Measurements from ENCODE around the gene POLR3E. TPM values are rescaled to one million over a fixed set of nuclear protein-coding genes. Genes with fewer than 3 reads are reported as not detected.

Gene POLR3E
- total and polyA plus RNA-seq, 2 experiments from 2014 or later, result 23.5 to 62.5 TPM

DNA sequence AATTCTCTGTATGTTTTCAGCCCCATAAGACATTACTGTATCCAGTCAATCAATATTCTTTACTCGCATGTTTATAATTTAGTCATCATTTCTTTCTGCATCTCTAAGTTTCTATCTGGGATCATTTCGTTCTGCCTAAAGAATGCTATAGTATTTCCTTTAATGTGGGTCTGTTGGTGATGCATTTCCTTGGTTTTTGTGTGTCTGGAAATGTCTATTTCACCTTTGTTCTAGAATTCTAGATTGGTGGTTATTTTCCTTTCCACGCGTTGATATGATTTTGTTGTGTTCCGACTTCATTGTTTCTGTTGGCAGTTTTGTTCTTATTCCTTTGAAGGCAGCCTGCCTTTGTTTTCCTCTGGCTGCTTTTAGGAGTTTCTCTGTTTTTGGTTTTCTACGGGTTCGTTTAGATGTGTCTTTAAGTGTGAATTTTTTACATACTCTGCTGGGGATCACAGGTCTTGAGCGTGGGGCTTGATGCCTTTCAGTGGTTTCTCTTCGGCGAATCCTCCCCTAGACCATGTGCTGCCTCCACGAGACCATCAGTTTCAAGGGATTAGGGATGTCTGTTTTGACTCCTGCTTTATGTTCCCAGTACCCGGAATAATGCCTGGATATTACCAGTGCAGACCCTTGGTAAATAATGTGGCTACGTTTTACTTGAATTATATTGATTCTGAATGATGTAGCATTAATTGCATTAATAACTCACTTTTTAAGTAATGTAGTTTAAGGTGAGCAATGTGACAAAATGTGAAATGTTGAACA lies 23.5 kb downstream of the POLR3E start:
- no peak for DNase-seq (ENCODE audit: low spot score)

DNA sequence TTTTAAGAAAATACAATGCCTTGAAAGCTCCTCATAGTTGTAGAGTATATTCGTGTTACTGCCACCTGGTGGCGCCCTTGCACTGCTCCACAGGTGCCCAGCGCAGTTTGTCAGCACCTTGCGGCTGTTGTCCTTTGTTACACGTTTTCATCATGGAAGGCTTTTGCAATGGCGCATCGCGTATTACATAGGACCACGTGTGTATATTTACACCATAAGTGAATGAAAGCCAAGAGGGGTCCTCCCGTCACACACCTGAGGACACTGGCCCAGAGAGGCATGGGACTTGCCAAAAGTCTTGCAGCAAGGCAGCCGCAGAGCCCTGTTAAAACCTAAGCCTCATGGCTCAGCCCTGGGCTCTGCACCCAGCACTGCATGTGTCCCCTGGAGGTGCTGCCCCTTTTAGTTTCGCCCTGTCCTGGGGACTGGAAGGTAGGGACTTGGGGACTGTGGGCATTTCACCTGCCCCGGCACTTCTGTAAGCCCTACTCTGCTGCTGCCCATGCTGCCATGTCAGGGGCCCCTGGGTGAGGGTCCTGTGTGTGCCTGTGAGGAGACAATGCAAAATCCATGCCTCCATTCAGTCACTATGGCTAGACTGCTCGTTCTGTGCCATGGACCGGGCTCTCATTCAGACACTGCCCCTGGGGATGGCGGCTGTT lies 24.3 kb downstream of the POLR3E start:
- no peaks in the 10 kb centered on the region for H3K27me3 ChIP-seq
- H3K27ac ChIP-seq, result no peak overlapping the region
- H3K9me2 ChIP-seq (replicated peaks; ENCODE audit: insufficient read depth), result no peaks in the 10 kb centered on the region
- H3K79me2 ChIP-seq, result peaks cover 4% of the 10 kb centered on the region
- H3K36me3 ChIP-seq (replicated peaks; ENCODE audit: insufficient read depth, low read depth), result no peaks in the 10 kb centered on the region
- TF ChIP-seq, protein P1, sequence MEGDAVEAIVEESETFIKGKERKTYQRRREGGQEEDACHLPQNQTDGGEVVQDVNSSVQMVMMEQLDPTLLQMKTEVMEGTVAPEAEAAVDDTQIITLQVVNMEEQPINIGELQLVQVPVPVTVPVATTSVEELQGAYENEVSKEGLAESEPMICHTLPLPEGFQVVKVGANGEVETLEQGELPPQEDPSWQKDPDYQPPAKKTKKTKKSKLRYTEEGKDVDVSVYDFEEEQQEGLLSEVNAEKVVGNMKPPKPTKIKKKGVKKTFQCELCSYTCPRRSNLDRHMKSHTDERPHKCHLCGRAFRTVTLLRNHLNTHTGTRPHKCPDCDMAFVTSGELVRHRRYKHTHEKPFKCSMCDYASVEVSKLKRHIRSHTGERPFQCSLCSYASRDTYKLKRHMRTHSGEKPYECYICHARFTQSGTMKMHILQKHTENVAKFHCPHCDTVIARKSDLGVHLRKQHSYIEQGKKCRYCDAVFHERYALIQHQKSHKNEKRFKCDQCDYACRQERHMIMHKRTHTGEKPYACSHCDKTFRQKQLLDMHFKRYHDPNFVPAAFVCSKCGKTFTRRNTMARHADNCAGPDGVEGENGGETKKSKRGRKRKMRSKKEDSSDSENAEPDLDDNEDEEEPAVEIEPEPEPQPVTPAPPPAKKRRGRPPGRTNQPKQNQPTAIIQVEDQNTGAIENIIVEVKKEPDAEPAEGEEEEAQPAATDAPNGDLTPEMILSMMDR (IDR thresholded peaks at IDR 0.05; ENCODE audit: poor library complexity), result peak; percentile 89
- no peak for TF ChIP-seq EZH2phosphoT487 (IDR thresholded peaks at IDR 0.05; ENCODE audit: low read depth, severe bottlenecking, unreplicated experiment)
- no peak overlapping the region for H3K4me3 ChIP-seq
- H3K4me1 ChIP-seq (ENCODE audit: insufficient read depth), result no peaks in the 10 kb centered on the region
- DNase-seq (ENCODE audit: low spot score), result peak; percentile 88
- H3K4me2 ChIP-seq, result no peak overlapping the region
- H3K9me3 ChIP-seq (ENCODE audit: low read depth), result no peaks in the 10 kb centered on the region
- WGBS (ENCODE audit: low lambda C conversion rate, missing lambda C conversion rate), result 56% methylated on average over 16 of the region's 16 CpGs
- H2AFZ ChIP-seq, result no peak overlapping the region
- H4K20me1 ChIP-seq (ENCODE audit: insufficient read depth, poor library complexity, severe bottlenecking), result peaks cover 3% of the 10 kb centered on the region

More for the DNA sequence above, 23.5 kb downstream of the POLR3E start:
- Histone ChIP-seq H3K9me2 (replicated peaks; ENCODE audit: insufficient read depth) (no peaks in the 10 kb centered on the region), H3K4me2 (no peak overlapping the region), H3K9me3 (ENCODE audit: low read depth) (no peaks in the 10 kb centered on the region), H4K20me1 (ENCODE audit: insufficient read depth, poor library complexity, severe bottlenecking) (peaks cover 3% of the 10 kb centered on the region), H3K27me3 (no peaks in the 10 kb centered on the region), H3K4me3 (no peak overlapping the region), H2AFZ (no peak overlapping the region), H3K79me2 (peaks cover 4% of the 10 kb centered on the region), H3K4me1 (ENCODE audit: insufficient read depth) (no peaks in the 10 kb centered on the region), H3K36me3 (replicated peaks; ENCODE audit: insufficient read depth, low read depth) (no peaks in the 10 kb centered on the region), H3K27ac (no peak overlapping the region)
- 71% methylated on average over 13 of the region's 13 CpGs for WGBS (ENCODE audit: low lambda C conversion rate, missing lambda C conversion rate)
- no peak for TF ChIP-seq EZH2phosphoT487 (IDR thresholded peaks at IDR 0.05; ENCODE audit: low read depth, severe bottlenecking, unreplicated experiment)
- no peak for TF ChIP-seq EZH2 (IDR thresholded peaks at IDR 0.05; ENCODE audit: borderline replicate concordance)
- TF ChIP-seq, protein P1 (IDR thresholded peaks at IDR 0.05; ENCODE audit: poor library complexity), result no peak

- WGBS (ENCODE audit: low lambda C conversion rate, missing lambda C conversion rate), result 98% methylated on average over 11 of the region's 11 CpGs
- Histone ChIP-seq H3K9me2 (replicated peaks; ENCODE audit: insufficient read depth) (no peaks in the 10 kb centered on the region), H3K27ac (no peak overlapping the region), H3K4me3 (no peak overlapping the region), H3K27me3 (no peaks in the 10 kb centered on the region), H3K9me3 (ENCODE audit: low read depth) (no peaks in the 10 kb centered on the region), H3K79me2 (peaks cover 4% of the 10 kb centered on the region), H4K20me1 (ENCODE audit: insufficient read depth, poor library complexity, severe bottlenecking) (peaks cover 3% of the 10 kb centered on the region), H3K36me3 (replicated peaks; ENCODE audit: insufficient read depth, low read depth) (no peaks in the 10 kb centered on the region), H2AFZ (no peak overlapping the region), H3K4me1 (ENCODE audit: insufficient read depth) (no peaks in the 10 kb centered on the region), H3K4me2 (no peak overlapping the region)
- no peak for DNase-seq (ENCODE audit: low spot score)
- TF ChIP-seq EZH2 (IDR thresholded peaks at IDR 0.05; ENCODE audit: borderline replicate concordance), result no peak
- no peak for TF ChIP-seq EZH2phosphoT487 (IDR thresholded peaks at IDR 0.05; ENCODE audit: low read depth, severe bottlenecking, unreplicated experiment)
- TF ChIP-seq, protein P1 (IDR thresholded peaks at IDR 0.05; ENCODE audit: poor library complexity), result no peak
Observed at GRCh38 chr16:22322021-22322471, 24.8 kb downstream of the POLR3E start.
